Lung (tissue), 12 donors: ENCODE data around the gene ZDHHC11. TPM values are rescaled to one million over a fixed set of nuclear protein-coding genes. Genes with fewer than 3 reads are reported as not detected.

ENCODE experiments used
- ATAC-seq: fragments of 200-7000 bp; cut with Tn5 transposase; one replicate; pipeline ENCODE4 v1.9.1; 2020; ENCODE audit warnings: moderate number of reproducible peaks; ENCODE audit not compliant: insufficient read depth, low FRiP score
- DNase-seq, 3 donors: peaks; one replicate each; pipeline ENCODE4 v3.0.0-alpha.2; 2013 to 2017
- H3K27ac ChIP-seq, 2 donors: one replicate each; pipeline ENCODE4 v1.5.1; 2013; ENCODE audit warnings: mild to moderate bottlenecking in 2 of 2, moderate library complexity in 2 of 2, control low read depth in 1 of 2, inconsistent platforms in 1 of 2, low read depth in 1 of 2, low read length in 1 of 2
- H3K27me3 ChIP-seq, 3 donors: one replicate each; pipeline ENCODE4 v1.5.1; 2013; ENCODE audit warnings: low read length in 2 of 3; ENCODE audit not compliant: control insufficient read depth in 3 of 3, insufficient read depth in 3 of 3
- H3K36me3 ChIP-seq, 4 donors: one replicate each; pipeline ENCODE4 v1.5.1; 2013; ENCODE audit warnings: low read length in 4 of 4, mild to moderate bottlenecking in 1 of 4, moderate library complexity in 1 of 4; ENCODE audit not compliant: control insufficient read depth in 4 of 4, insufficient read depth in 4 of 4
- H3K4me1 ChIP-seq, 5 donors: one replicate each; pipeline ENCODE4 v1.5.1; 2013; ENCODE audit warnings: low read length in 5 of 5, mild to moderate bottlenecking in 2 of 5, moderate library complexity in 1 of 5; ENCODE audit not compliant: control insufficient read depth in 5 of 5, insufficient read depth in 5 of 5
- H3K4me3 ChIP-seq: one replicate; pipeline ENCODE4 v1.5.1; 2013; ENCODE audit warnings: mild to moderate bottlenecking, control low read depth, moderate library complexity
- H3K9ac ChIP-seq, 2 donors: one replicate each; pipeline ENCODE4 v1.5.1; 2013; ENCODE audit warnings: low read length in 2 of 2, control low read depth in 1 of 2; ENCODE audit not compliant: insufficient read depth in 1 of 2
- H3K9me3 ChIP-seq, 4 donors: one replicate each; pipeline ENCODE4 v1.5.1; 2013; ENCODE audit warnings: low read length in 3 of 4, mild to moderate bottlenecking in 1 of 4, moderate library complexity in 1 of 4; ENCODE audit not compliant: control insufficient read depth in 4 of 4, insufficient read depth in 3 of 4
- WGBS, 2 donors: extraction: QIAGEN DNeasy Blood & Tissue Kit; methylation state at CpG; one replicate each; pipeline ENCODE4 v1.1.7; 2013; 5-methylcytosine and 5-hydroxymethylcytosine counted together
- polyA plus RNA-seq, 2 donors: library from polyadenylated mRNA; stranded (reverse); fragments of 200-250 nt; gene quantifications; one replicate each; pipeline ENCODE4 v1.2.1, GENCODE V29; 2013
- total RNA-seq, 2 donors: library from RNA; depleted of rRNA in 1 of 2; stranded (reverse); fragments of >200 nt in 1 of 2; gene quantifications; one replicate each; pipeline ENCODE4 v1.2.1, GENCODE V29; 2014 to 2021
- TF ChIP-seq, protein P1 (sequence below): IDR thresholded peaks from 2 replicates; pipeline ENCODE4 v1.5.1; 2012; ENCODE audit warnings: mild to moderate bottlenecking; ENCODE audit errors: control extremely low read depth, extremely low read depth
- donor health status: control.
- donor health status: control.
- donor health status: Bipolar disorder and iron deficiency.
- donor health status: healthy.
- donor health status: DM: yes; HTN: yes; CAD: no.

ZDHHC11 gene
- total and polyA plus RNA-seq, 4 donors, result 6.8 to 110 (median 20.5) TPM

DNA sequence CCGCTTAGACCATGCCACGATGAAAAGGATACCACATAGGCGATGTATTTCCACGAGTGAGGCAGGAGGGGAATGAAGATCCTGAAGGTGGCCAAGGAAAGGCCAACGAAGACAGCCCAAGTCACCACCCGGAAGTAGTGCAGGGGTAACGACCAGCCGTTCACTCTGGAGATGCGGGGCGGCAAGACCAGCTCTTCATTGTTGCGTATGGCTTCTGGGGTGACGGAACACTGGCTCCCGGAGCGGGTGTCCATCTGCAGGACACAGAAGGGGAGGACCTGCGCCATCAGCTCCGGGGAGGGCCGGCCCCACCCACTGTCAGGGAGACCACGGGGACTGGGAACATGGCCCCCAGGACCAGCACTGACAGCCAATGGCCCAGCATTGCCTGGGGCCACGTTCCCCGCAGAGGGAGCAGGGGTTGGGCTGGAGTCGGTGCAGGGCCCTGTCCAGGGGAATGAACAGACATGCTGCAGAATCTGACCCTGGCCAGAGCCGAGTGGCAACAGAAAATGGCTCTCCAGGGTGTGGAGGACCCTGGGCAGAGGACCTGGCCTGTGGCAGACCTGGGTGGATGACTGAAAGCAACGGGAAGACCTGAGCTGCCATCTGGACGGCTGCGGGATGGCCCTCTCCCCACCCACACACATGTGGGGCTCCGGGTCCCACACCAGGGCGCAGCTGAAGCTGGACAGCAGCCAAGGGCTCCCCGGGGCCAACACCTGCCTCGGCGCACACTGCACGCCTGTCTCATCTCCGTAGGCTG, 83.9 kb downstream of the ZDHHC11 start:
- peak in 1 of 3 donors; percentile 10 for DNase-seq
- TF ChIP-seq, protein P1, sequence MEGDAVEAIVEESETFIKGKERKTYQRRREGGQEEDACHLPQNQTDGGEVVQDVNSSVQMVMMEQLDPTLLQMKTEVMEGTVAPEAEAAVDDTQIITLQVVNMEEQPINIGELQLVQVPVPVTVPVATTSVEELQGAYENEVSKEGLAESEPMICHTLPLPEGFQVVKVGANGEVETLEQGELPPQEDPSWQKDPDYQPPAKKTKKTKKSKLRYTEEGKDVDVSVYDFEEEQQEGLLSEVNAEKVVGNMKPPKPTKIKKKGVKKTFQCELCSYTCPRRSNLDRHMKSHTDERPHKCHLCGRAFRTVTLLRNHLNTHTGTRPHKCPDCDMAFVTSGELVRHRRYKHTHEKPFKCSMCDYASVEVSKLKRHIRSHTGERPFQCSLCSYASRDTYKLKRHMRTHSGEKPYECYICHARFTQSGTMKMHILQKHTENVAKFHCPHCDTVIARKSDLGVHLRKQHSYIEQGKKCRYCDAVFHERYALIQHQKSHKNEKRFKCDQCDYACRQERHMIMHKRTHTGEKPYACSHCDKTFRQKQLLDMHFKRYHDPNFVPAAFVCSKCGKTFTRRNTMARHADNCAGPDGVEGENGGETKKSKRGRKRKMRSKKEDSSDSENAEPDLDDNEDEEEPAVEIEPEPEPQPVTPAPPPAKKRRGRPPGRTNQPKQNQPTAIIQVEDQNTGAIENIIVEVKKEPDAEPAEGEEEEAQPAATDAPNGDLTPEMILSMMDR, result no peak
- WGBS, 2 donors, result 88% methylated on average over 32 of the region's 32 CpGs
- Histone ChIP-seq H3K27ac (no peak overlapping the region), H3K36me3 (peaks cover 0 to 22% (median 4%) of the 10 kb centered on the region in 4 donors), H3K4me1 (peaks cover 0 to 1% (median 0%) of the 10 kb centered on the region in 5 donors), H3K9ac (no peak overlapping the region), H3K4me3 (no peak overlapping the region), H3K9me3 (no peaks in the 10 kb centered on the region), H3K27me3 (no peaks in the 10 kb centered on the region)
- no peak for ATAC-seq

GRCh38 chr5:765948-766631, 84.7 kb downstream of the ZDHHC11 start:
- TF ChIP-seq, protein P1, result no peak
- Histone ChIP-seq H3K4me1 (peaks cover 0 to 1% (median 0%) of the 10 kb centered on the region in 5 donors), H3K36me3 (peaks cover 0 to 22% (median 4%) of the 10 kb centered on the region in 4 donors), H3K9ac (no peak overlapping the region), H3K9me3 (no peaks in the 10 kb centered on the region), H3K4me3 (no peak overlapping the region), H3K27me3 (no peaks in the 10 kb centered on the region), H3K27ac (no peak overlapping the region)
- no peak for ATAC-seq
- 90 to 93% methylated on average over 18 of the region's 18 CpGs for WGBS, 2 donors
- DNase-seq, result peak in 1 of 3 donors; percentile 11

- TF ChIP-seq, protein P1, result no peak
- no peak overlapping the region for H3K27ac ChIP-seq
- WGBS, 2 donors, result 97% methylated on average over 31 of the region's 31 CpGs
- no peak overlapping the region for H3K9ac ChIP-seq
- H3K4me3 ChIP-seq, result no peak overlapping the region
- peaks cover 0 to 22% (median 4%) of the 10 kb centered on the region in 4 donors for H3K36me3 ChIP-seq
- no peaks in the 10 kb centered on the region for H3K9me3 ChIP-seq
- DNase-seq (no peak), ATAC-seq (no peak)
- H3K27me3 ChIP-seq, result no peaks in the 10 kb centered on the region
- H3K4me1 ChIP-seq, result peaks cover 0 to 5% (median 4%) of the 10 kb centered on the region in 5 donors
Observed at GRCh38 chr5:763998-764781, 86.6 kb downstream of the ZDHHC11 start.
